Common myeloid progenitor, CD34-positive (primary cell): ENCODE results near the gene FAM89B.
A peak's percentile ranks its signal among the peaks of the same experiment; 100 is the strongest.

Experiments
- CTCF ChIA-PET: fragments of 350-600 bp; sonication (Branson Sonifier 250); formaldehyde crosslinking; loops from one replicate; lab custom pipeline; 2021; ENCODE audit warnings: antibody characterized with exemption; lab: Charles Lee
- POLR2A ChIA-PET: fragments of 350-600 bp; sonication (Branson Sonifier 250); formaldehyde crosslinking; loops from one replicate; lab custom pipeline; 2021; ENCODE audit warnings: antibody characterized with exemption; lab: Charles Lee
- DNase-seq, 3 donors: peaks; one replicate each; pipeline versions ENCODE4 v3.0.0 to v3.0.0-alpha.2; 2013
- H3K27ac ChIP-seq, 2 experiments: 1 replicate in 1 of 2; 2 replicates in 1 of 2; pipeline ENCODE4 v1.7.0; 2013; ENCODE audit warnings: inconsistent platforms in 2 of 2, low read length in 2 of 2, mild to moderate bottlenecking in 2 of 2, low read depth in 1 of 2, moderate library complexity in 1 of 2; ENCODE audit not compliant: severe bottlenecking in 2 of 2, insufficient read depth in 1 of 2, poor library complexity in 1 of 2
- H3K27me3 ChIP-seq, 5 experiments: replicated peaks in 2 of 5; 1 replicate in 3 of 5; 2 replicates in 2 of 5; pipeline versions ENCODE4 v1.6.1 to v1.7.0; 2013; ENCODE audit warnings: low read length in 4 of 5, mild to moderate bottlenecking in 2 of 5, moderate library complexity in 2 of 5, inconsistent platforms in 1 of 5; ENCODE audit not compliant: insufficient read depth in 5 of 5, control insufficient read depth in 4 of 5
- H3K36me3 ChIP-seq, 4 experiments: 1 replicate in 2 of 4; 2 replicates in 2 of 4; pipeline versions ENCODE4 v1.6.1 to v1.7.0; 2013; ENCODE audit warnings: low read length in 3 of 4, control low read depth in 1 of 4, mild to moderate bottlenecking in 1 of 4; ENCODE audit not compliant: control insufficient read depth in 4 of 4, insufficient read depth in 4 of 4
- H3K4me1 ChIP-seq, 4 experiments: 1 replicate in 3 of 4; 2 replicates in 1 of 4; pipeline versions ENCODE4 v1.6.1 to v1.7.1; 2013; ENCODE audit warnings: low read length in 3 of 4, mild to moderate bottlenecking in 3 of 4, control low read depth in 1 of 4, inconsistent platforms in 1 of 4, moderate library complexity in 1 of 4; ENCODE audit not compliant: control insufficient read depth in 4 of 4, insufficient read depth in 4 of 4; ENCODE audit errors: control extremely low read depth in 1 of 4
- H3K4me3 ChIP-seq, 7 experiments: 1 replicate in 4 of 7; 2 replicates in 3 of 7; pipeline versions ENCODE4 v1.5.1 to v1.7.0; 2013; ENCODE audit warnings: mild to moderate bottlenecking in 7 of 7, low read length in 6 of 7, moderate library complexity in 6 of 7, inconsistent platforms in 2 of 7, low read depth in 2 of 7, control low read depth in 1 of 7; ENCODE audit not compliant: insufficient read depth in 4 of 7, control insufficient read depth in 1 of 7; ENCODE audit errors: extremely low read depth in 1 of 7
- H3K9me3 ChIP-seq, 5 experiments: 1 replicate in 4 of 5; 2 replicates in 1 of 5; pipeline versions ENCODE4 v1.6.1 to v1.7.1; 2013; ENCODE audit warnings: low read length in 4 of 5, mild to moderate bottlenecking in 2 of 5, inconsistent platforms in 1 of 5, low read depth in 1 of 5, moderate library complexity in 1 of 5; ENCODE audit not compliant: control insufficient read depth in 4 of 5, insufficient read depth in 2 of 5; ENCODE audit errors: control extremely low read depth in 1 of 5
- WGBS: methylation state at CpG from one replicate; pipeline ENCODE4 v1.1.5; 2013; ENCODE audit not compliant: insufficient coverage; 5-methylcytosine and 5-hydroxymethylcytosine counted together

FAM89B gene

GRCh38 chr11:65553301-65554001 is 18.9 kb upstream of the FAM89B start:
- peaks cover 2 to 70% (median 66%) of the 10 kb centered on the region in 4 experiments for H3K4me1 ChIP-seq
- WGBS: 56% methylated on average over 19 of the region's 37 CpGs
- H3K4me3 ChIP-seq: peak overlapping the region in 3 of 7 experiments; percentile 33 to 36 (median 33)
- peaks cover 2 to 14% (median 10%) of the 10 kb centered on the region in 4 experiments for H3K36me3 ChIP-seq
- POLR2A ChIA-PET: interaction anchor here (0.6 to 2.1 kb wide), 3 partner anchors 13 to 114 kb away, joined by 3 to 13 read pairs (median 3); partner anchors contain the start of gene FAM89B
- CTCF ChIA-PET: interaction anchor here (0.7 to 3.5 kb wide), 6 partner anchors 9 to 35 kb away, joined by 3 to 23 read pairs (median 15); partner anchors contain the start of genes EHBP1L1 and FAM89B
- H3K9me3 ChIP-seq: no peaks in the 10 kb centered on the region
- peak; percentile 90 to 97 (median 95) for DNase-seq
- peak overlapping the region in 1 of 2 experiments; percentile 43 for H3K27ac ChIP-seq
- H3K27me3 ChIP-seq: no peaks in the 10 kb centered on the region

DNA sequence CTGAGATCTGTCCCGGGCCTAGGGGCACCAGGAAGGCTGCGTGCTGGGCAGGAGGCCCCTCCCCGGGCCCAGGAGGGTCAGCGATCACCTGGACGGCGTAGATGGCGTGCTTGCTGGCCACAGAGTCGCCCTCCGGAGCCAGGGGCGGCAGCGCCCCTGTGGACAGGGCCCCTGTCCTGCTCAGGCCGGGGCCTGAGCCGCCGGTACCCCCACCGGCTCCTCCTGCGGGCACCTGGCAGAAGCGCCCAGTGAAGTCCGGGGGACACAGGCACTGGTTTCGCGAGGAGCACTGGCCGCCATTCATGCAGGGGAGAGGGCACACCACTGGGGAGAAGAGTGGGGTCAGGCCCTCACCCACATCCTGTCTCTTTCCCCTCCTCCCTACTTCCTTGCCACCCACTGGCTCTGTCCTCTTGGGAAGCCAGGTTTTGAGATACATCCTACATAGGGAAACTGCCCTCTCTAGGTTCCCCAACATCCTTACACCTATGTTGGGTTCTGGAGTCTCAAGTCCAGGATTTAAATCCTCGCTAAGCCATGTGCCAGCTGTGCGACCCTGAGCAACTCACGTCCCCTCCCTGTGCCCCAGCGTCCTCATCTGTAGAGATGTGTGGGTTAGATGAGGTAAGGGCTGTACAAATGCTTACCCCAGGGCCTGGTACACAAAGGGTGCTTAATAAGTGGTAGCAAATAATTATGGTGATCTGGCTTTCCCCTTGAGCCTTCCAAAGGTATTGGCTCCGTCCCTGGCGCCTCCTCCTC is 18.1 kb upstream of the FAM89B start:
- H3K4me3 ChIP-seq: peak overlapping the region in 3 of 7 experiments; percentile 33 to 36 (median 33)
- ChIA-PET CTCF (interaction anchor here (0.7 to 3.5 kb wide), 5 partner anchors 13 to 33 kb away, joined by 3 to 23 read pairs (median 9); partner anchors contain the start of gene FAM89B), POLR2A (no interaction called here)
- peak overlapping the region in 1 of 2 experiments; percentile 43 for H3K27ac ChIP-seq
- WGBS: 86% methylated on average over 18 of the region's 27 CpGs
- peaks cover 2 to 14% (median 8%) of the 10 kb centered on the region in 4 experiments for H3K36me3 ChIP-seq
- peaks cover 0 to 70% (median 68%) of the 10 kb centered on the region in 4 experiments for H3K4me1 ChIP-seq
- DNase-seq: no peak
- H3K27me3 ChIP-seq: no peaks in the 10 kb centered on the region
- no peaks in the 10 kb centered on the region for H3K9me3 ChIP-seq

DNA sequence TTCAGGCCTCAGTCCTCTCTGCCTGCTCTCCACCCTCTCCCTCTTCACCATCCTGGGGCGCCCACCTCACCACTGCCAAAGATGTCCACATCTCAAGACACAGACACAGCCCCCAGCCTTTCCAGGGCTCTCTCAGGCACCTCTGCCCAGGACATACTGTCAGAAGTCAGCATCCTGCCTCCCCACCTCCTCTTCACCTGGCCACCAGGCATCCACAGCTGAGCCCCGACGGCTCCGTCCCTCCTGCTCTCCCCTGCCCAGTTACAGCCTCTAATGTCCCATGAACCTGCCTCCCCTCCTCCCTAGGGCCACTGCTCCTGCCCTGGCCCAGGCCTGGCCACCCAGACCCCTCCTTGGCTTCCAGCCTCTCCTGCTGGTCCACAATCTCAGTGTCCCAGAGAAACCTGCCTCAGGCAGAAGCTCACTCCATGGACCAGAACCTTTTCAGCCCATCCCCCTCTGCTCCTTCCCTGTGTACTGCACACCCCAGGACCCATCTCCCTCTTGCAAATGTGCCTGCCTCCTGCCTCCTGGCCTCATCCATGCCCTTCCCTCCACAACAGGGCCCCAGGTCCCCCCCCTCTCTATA is 17.4 kb upstream of the FAM89B start:
- CTCF ChIA-PET: interaction anchor here (0.7 to 3.1 kb wide), 3 partner anchors 14 to 34 kb away, joined by 3 to 14 read pairs (median 4); no protein-coding TSS in a partner anchor
- no peak for DNase-seq
- H3K27me3 ChIP-seq: no peaks in the 10 kb centered on the region
- 96% methylated on average over 4 of the region's 4 CpGs for WGBS
- POLR2A ChIA-PET: no interaction called here
- no peak overlapping the region for H3K27ac ChIP-seq
- H3K4me1 ChIP-seq: peaks cover 0 to 75% (median 72%) of the 10 kb centered on the region in 4 experiments
- peaks cover 2 to 12% (median 6%) of the 10 kb centered on the region in 4 experiments for H3K36me3 ChIP-seq
- H3K4me3 ChIP-seq: no peak overlapping the region
- no peaks in the 10 kb centered on the region for H3K9me3 ChIP-seq

DNA sequence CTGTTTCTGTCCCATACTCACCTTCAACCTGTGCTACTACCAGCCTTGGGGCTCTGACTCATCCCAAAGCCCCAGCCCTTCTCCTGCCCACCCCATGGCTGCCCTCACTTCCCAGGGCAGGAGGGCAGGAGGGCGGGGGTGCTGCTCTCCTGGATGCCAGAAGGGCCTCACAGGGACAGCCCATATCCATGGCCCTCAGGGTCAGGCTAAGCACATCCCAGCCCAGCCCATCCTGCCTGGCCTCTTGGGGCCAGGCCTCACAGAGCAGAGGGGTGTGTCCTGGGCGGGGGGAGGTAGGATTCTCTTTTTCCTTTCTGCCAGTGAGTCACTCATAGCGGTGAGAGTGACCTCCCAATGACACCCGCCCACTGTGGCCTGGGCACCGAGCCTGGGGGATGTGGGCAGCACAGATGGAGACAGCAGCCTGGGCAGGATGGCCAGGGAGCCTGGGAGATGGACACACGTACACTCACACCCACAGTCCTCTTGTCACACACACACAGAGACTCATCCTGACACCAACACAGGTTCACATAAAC is 16.6 kb upstream of the FAM89B start:
- peaks cover 2 to 11% (median 5%) of the 10 kb centered on the region in 4 experiments for H3K36me3 ChIP-seq
- peak in 2 of 3 donors; percentile 52 to 64 for DNase-seq
- ChIA-PET POLR2A (interaction anchor here (0.6 kb wide), 1 partner anchor 94 kb away, joined by 6 read pairs; no protein-coding TSS in a partner anchor), CTCF (interaction anchor here (1.4 to 3.1 kb wide), 3 partner anchors 14 to 16 kb away, joined by 4 to 14 read pairs (median 6); no protein-coding TSS in a partner anchor)
- H3K9me3 ChIP-seq: no peaks in the 10 kb centered on the region
- H3K27ac ChIP-seq: no peak overlapping the region
- 83% methylated on average over 2 of the region's 6 CpGs for WGBS
- peaks cover 0 to 83% (median 75%) of the 10 kb centered on the region in 4 experiments for H3K4me1 ChIP-seq
- peak overlapping the region in 1 of 7 experiments; percentile 19 for H3K4me3 ChIP-seq
- no peaks in the 10 kb centered on the region for H3K27me3 ChIP-seq

DNA sequence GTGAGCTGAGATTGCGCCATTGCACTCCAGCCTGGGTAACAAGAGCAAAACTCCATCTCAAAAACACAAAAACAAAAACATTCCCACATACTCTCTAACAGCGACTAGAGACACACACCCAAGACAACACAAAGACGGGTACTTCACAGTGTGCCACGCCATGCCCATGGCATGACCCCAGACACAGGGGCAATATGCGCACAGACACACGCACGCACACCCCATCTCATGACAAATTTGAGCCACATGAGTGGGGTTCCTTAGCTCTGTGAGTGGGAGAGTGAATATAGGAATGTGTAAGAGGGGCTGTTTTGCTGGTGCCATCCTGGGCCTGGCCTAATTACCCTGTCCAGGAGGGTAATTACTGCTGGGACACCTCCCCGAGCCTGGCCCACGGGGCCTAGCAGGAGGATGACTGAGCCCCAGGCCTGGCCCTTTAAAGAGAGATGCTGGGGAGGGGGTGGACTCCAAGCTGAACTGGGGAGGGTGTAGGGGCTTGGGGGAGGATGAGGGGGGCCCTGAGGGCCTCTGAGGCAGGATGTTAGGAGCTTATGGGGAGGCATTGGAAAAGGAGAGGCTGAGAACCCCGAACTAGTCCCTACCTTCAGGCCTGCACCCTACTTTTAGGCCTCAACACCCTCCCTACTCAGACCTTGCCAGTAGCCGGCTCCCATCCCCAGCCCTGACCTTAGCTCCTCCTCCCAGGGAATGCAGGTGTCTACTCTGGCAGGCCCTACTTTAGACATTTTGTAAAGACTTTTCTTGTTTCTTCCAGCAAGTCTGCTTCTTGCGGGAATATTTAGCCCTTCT is 15.7 kb upstream of the FAM89B start:
- no peak for DNase-seq
- Histone ChIP-seq H3K4me3 (peak overlapping the region in 4 of 7 experiments; percentile 44 to 81 (median 70)), H3K4me1 (peaks cover 0 to 84% (median 77%) of the 10 kb centered on the region in 4 experiments), H3K36me3 (peaks cover 0 to 3% (median 2%) of the 10 kb centered on the region in 4 experiments), H3K27ac (peak overlapping the region in 1 of 2 experiments; percentile 66), H3K9me3 (no peaks in the 10 kb centered on the region), H3K27me3 (no peaks in the 10 kb centered on the region)
- ChIA-PET CTCF (interaction anchor here (0.9 to 3.1 kb wide), 7 partner anchors 9 to 48 kb away, joined by 3 to 14 read pairs (median 4); no protein-coding TSS in a partner anchor), POLR2A (interaction anchor here (0.6 to 0.8 kb wide), 2 partner anchors 14 to 95 kb away, joined by 3 to 6 read pairs; partner anchors contain the start of gene ZNRD2)
- 78% methylated on average over 7 of the region's 12 CpGs for WGBS
